ENCODE measurements around the gene TOM1L2. TPM values are rescaled to one million over a fixed set of nuclear protein-coding genes. Genes with fewer than 3 reads are reported as not detected.

Gene TOM1L2
- total RNA-seq, 1 experiment from 2014 or later: 24.1 TPM

- POLR2A ChIA-PET: interaction anchor here (1.5 to 6.1 kb wide), 2 partner anchors 11 to 93 kb away, joined by 3 to 112 read pairs; partner anchors contain the start of gene SREBF1
- intact Hi-C loops (cut with micrococcal nuclease): no loop called here
- no TSS peak for BruUV-seq (replicated peaks)
- Histone ChIP-seq H3K4me2 (ENCODE audit: low read length) (peak overlapping the region; percentile 83), H3K9ac (ENCODE audit: low read length) (peak overlapping the region; percentile 70), H3K27me3 (ENCODE audit: insufficient read depth, low read length) (no peaks in the 10 kb centered on the region), H4K20me1 (ENCODE audit: insufficient read depth) (no peaks in the 10 kb centered on the region; the same call in 1 of the 2 replicates), H3K9me3 (ENCODE audit: control insufficient read depth in 1 of 2, insufficient read depth in 1 of 2, low read depth in 1 of 2, low read length in 2 of 2) (no peaks in the 10 kb centered on the region), H3K9me2 (ENCODE audit: insufficient read depth) (no peaks in the 10 kb centered on the region), H3K4me3 (replicated peaks in 1 of 2; ENCODE audit: low read depth in 1 of 2, low read length in 2 of 2) (peak overlapping the region in 1 of 2 experiments; percentile 0; a peak in 1 of 4 replicates), H3K79me2 (ENCODE audit: insufficient read depth, low read length) (peaks cover 96% of the 10 kb centered on the region), H3K27ac (ENCODE audit: low read depth, low read length) (peak overlapping the region; percentile 98), H3K36me3 (ENCODE audit: control insufficient read depth in 1 of 2, insufficient read depth in 2 of 2, low read length in 2 of 2) (peaks cover 3 to 17% of the 10 kb centered on the region in 2 experiments; a peak in 2 of 4 replicates), H3K4me1 (ENCODE audit: control insufficient read depth in 1 of 2, insufficient read depth in 2 of 2, low read length in 2 of 2) (peaks cover 84 to 95% of the 10 kb centered on the region in 2 experiments), H2AFZ (ENCODE audit: low read depth, low read length, poor library complexity, severe bottlenecking) (no peak overlapping the region)
- no peak for DNase-seq (ENCODE audit: low read depth, low spot score)
- no peak for ATAC-seq
- CTCF ChIA-PET: interaction anchor here (0.7 to 1.6 kb wide), 2 partner anchors 9 to 93 kb away, joined by 3 to 8 read pairs; partner anchors contain the start of gene SREBF1
- RAD21 ChIA-PET (ENCODE audit: low non-redundant PET in 1 of 2, low total read pairs in 2 of 2, uncharacterized antibody in 2 of 2, unreplicated experiment in 2 of 2): no interaction called here
- TF ChIP-seq ATF3 (IDR thresholded peaks at IDR 0.05) (no peak), ZFX (IDR thresholded peaks at IDR 0.05) (0 out of 2 replicates have a peak, but pooled peaks have one; percentile 14), FOSL1 (IDR thresholded peaks at IDR 0.05; ENCODE audit: low read depth) (no peak)
These were observed 145.9 kb downstream of the TOM1L2 start for GRCh38 chr17:17826342-17826713.

- BruUV-seq (replicated peaks): no TSS peak
- H3K9me3 ChIP-seq (ENCODE audit: control insufficient read depth in 1 of 2, insufficient read depth in 1 of 2, low read depth in 1 of 2, low read length in 2 of 2): no peaks in the 10 kb centered on the region
- H3K4me2 ChIP-seq (ENCODE audit: low read length): peak overlapping the region; percentile 83
- POLR2A ChIA-PET: interaction anchor here (6.1 kb wide), 1 partner anchor 13 kb away, joined by 112 read pairs; the partner anchor contains the start of gene SREBF1
- H3K27ac ChIP-seq (ENCODE audit: low read depth, low read length): peak overlapping the region; percentile 98
- H2AFZ ChIP-seq (ENCODE audit: low read depth, low read length, poor library complexity, severe bottlenecking): no peak overlapping the region
- H3K36me3 ChIP-seq (ENCODE audit: control insufficient read depth in 1 of 2, insufficient read depth in 2 of 2, low read length in 2 of 2): peaks cover 0 to 18% of the 10 kb centered on the region in 2 experiments; a peak in 2 of 4 replicates
- RAD21 ChIA-PET (ENCODE audit: low non-redundant PET in 1 of 2, low total read pairs in 2 of 2, uncharacterized antibody in 2 of 2, unreplicated experiment in 2 of 2): interaction anchor here in 1 of 2 experiments (0.7 kb wide), 2 partner anchors 11 to 116 kb away, joined by 3 to 10 read pairs; partner anchors contain the start of gene SREBF1
- DNase-seq (ENCODE audit: low read depth, low spot score) (no peak), ATAC-seq (no peak)
- H3K9me2 ChIP-seq (ENCODE audit: insufficient read depth): no peaks in the 10 kb centered on the region
- H3K79me2 ChIP-seq (ENCODE audit: insufficient read depth, low read length): peaks cover 96% of the 10 kb centered on the region
- CTCF ChIA-PET: interaction anchor here (0.7 to 1.6 kb wide), 2 partner anchors 11 to 773 kb away, joined by 3 to 8 read pairs; partner anchors contain the start of gene SREBF1
- no peaks in the 10 kb centered on the region for H3K27me3 ChIP-seq (ENCODE audit: insufficient read depth, low read length)
- H3K9ac ChIP-seq (ENCODE audit: low read length): peak overlapping the region; percentile 70
- peaks cover 88 to 95% of the 10 kb centered on the region in 2 experiments for H3K4me1 ChIP-seq (ENCODE audit: control insufficient read depth in 1 of 2, insufficient read depth in 2 of 2, low read length in 2 of 2)
- intact Hi-C loops (cut with micrococcal nuclease): no loop called here
- peak overlapping the region in 1 of 2 experiments; percentile 48; a peak in 1 of 4 replicates for H3K4me3 ChIP-seq (replicated peaks in 1 of 2; ENCODE audit: low read depth in 1 of 2, low read length in 2 of 2)
- H4K20me1 ChIP-seq (ENCODE audit: insufficient read depth): no peaks in the 10 kb centered on the region; the same call in 1 of the 2 replicates
- TF ChIP-seq EGR1 (IDR thresholded peaks at IDR 0.05; ENCODE audit: low read depth): no peak
- no peak for TF ChIP-seq SRF (IDR thresholded peaks at IDR 0.05; ENCODE audit: low read depth)
- no peak for TF ChIP-seq CBX3 (IDR thresholded peaks at IDR 0.05; ENCODE audit: low read depth)
- no peak for TF ChIP-seq CTCF (IDR thresholded peaks at IDR 0.05 in 2 of 3, conservative IDR thresholded peaks at IDR 0.05 in 1 of 3; ENCODE audit: borderline replicate concordance in 1 of 3, insufficient read depth in 1 of 3, low read depth in 2 of 3, low read length in 2 of 3)
- no peak for TF ChIP-seq POLR2A (IDR thresholded peaks at IDR 0.05; ENCODE audit: borderline replicate concordance, extremely low read depth, insufficient read depth, insufficient read length)
- TF ChIP-seq ATF3 (IDR thresholded peaks at IDR 0.05): no peak
- no peak for TF ChIP-seq TCF7L2 (IDR thresholded peaks at IDR 0.05; ENCODE audit: borderline replicate concordance, extremely low read depth, insufficient read depth, insufficient read length)
- TF ChIP-seq ZBTB33 (IDR thresholded peaks at IDR 0.05; ENCODE audit: extremely low read depth, insufficient replicate concordance, low read length): no peak
- no peak for TF ChIP-seq EZH2 (IDR thresholded peaks at IDR 0.05)
- TF ChIP-seq SP1 (IDR thresholded peaks at IDR 0.05; ENCODE audit: low read depth): no peak
- no peak for TF ChIP-seq EZH2phosphoT487 (IDR thresholded peaks at IDR 0.05; ENCODE audit: borderline replicate concordance)
- no peak for TF ChIP-seq ZFX (IDR thresholded peaks at IDR 0.05)
These were observed 147.2 kb downstream of the TOM1L2 start for GRCh38 chr17:17824783-17825614.
